MG63 (cell line): ENCODE data around the gene RAB22A. TPM values are rescaled to one million over a fixed set of nuclear protein-coding genes. Genes with fewer than 3 reads are reported as not detected.
"Not testable (repeated sequence)": the region's sequence is repeated elsewhere in the genome, so short reads cannot be mapped to it uniquely, and the experiment has no call there.

Experiments
- DNase-seq: peaks from one replicate; pipeline ENCODE4 v3.0.0-alpha.2; 2020
- H3K27me3 ChIP-seq: fragments of 250-450 bp; sonication (Bioruptor Pico); 2 replicates; pipeline ENCODE4 v1.5.1; 2020; ENCODE audit warnings: mild to moderate bottlenecking, moderate library complexity
- H3K36me3 ChIP-seq: fragments of 250-450 bp; sonication (Bioruptor Pico); 2 replicates; pipeline ENCODE4 v1.5.1; 2020; ENCODE audit warnings: mild to moderate bottlenecking, moderate library complexity
- H3K4me3 ChIP-seq: fragments of 250-450 bp; sonication (Bioruptor Pico); 2 replicates; pipeline ENCODE4 v1.5.1; 2020; ENCODE audit warnings: mild to moderate bottlenecking, moderate library complexity
- H3K9me3 ChIP-seq: fragments of 250-450 bp; sonication (Bioruptor Pico); 2 replicates; pipeline ENCODE4 v1.5.1; 2020; ENCODE audit warnings: mild to moderate bottlenecking, moderate library complexity
- total RNA-seq: library from RNA; depleted of rRNA; stranded (reverse); fragments of >200 nt; shearing (Covaris generic); gene quantifications from 2 replicates; pipeline ENCODE4 v1.2.3, GENCODE V29; 2014; ENCODE audit warnings: low replicate concordance

Gene RAB22A
- total RNA-seq, 1 experiment from 2014 or later: 14.2 TPM

GRCh38 chr20:58362206-58362516 is 52.6 kb downstream of the RAB22A start:
- Histone ChIP-seq H3K9me3 (no peaks in the 10 kb centered on the region), H3K4me3 (no peak overlapping the region), H3K27me3 (no peaks in the 10 kb centered on the region), H3K36me3 (peaks cover 53% of the 10 kb centered on the region)
- no peak for DNase-seq

- peaks cover 48% of the 10 kb centered on the region for H3K36me3 ChIP-seq
- H3K4me3 ChIP-seq: no peak overlapping the region
- no peaks in the 10 kb centered on the region for H3K27me3 ChIP-seq
- H3K9me3 ChIP-seq: no peaks in the 10 kb centered on the region
- no peak for DNase-seq
These were observed 53.5 kb downstream of the RAB22A start for GRCh38 chr20:58362970-58363369.

GRCh38 chr20:58366866-58367265 is 57.4 kb downstream of the RAB22A start:
- Histone ChIP-seq H3K9me3 (no peaks in the 10 kb centered on the region), H3K4me3 (no peak overlapping the region), H3K36me3 (peaks cover 30% of the 10 kb centered on the region), H3K27me3 (no peaks in the 10 kb centered on the region)
- no peak for DNase-seq

GRCh38 chr20:58372806-58373205 is 63.3 kb downstream of the RAB22A start:
- DNase-seq: no peak

GRCh38 chr20:58373296-58373695 is 63.8 kb downstream of the RAB22A start:
- not testable (repeated sequence) for H3K27me3 ChIP-seq, H3K9me3 ChIP-seq, DNase-seq, H3K4me3 ChIP-seq, H3K36me3 ChIP-seq

More at GRCh38 chr20:58372806-58373205, 63.3 kb downstream of the RAB22A start:
- H3K27me3 ChIP-seq: peaks cover 3% of the 10 kb centered on the region; the same call in 1 of the 2 replicates
- no peak overlapping the region for H3K4me3 ChIP-seq
- H3K36me3 ChIP-seq: peaks cover 3% of the 10 kb centered on the region
- H3K9me3 ChIP-seq: no peaks in the 10 kb centered on the region

- Histone ChIP-seq H3K27me3 (peaks cover 3% of the 10 kb centered on the region; the same call in 1 of the 2 replicates), H3K9me3 (no peaks in the 10 kb centered on the region), H3K4me3 (no peak overlapping the region), H3K36me3 (no peaks in the 10 kb centered on the region)
- DNase-seq: no peak
These were observed 64.7 kb downstream of the RAB22A start for GRCh38 chr20:58374027-58374850.

- DNase-seq: no peak
- Histone ChIP-seq H3K27me3 (peaks cover 3% of the 10 kb centered on the region; the same call in 1 of the 2 replicates), H3K36me3 (no peaks in the 10 kb centered on the region), H3K4me3 (no peak overlapping the region), H3K9me3 (no peaks in the 10 kb centered on the region)
These were observed 65.6 kb downstream of the RAB22A start for GRCh38 chr20:58374906-58375758.

GRCh38 chr20:58375759-58376352 is 66.3 kb downstream of the RAB22A start:
- H3K9me3 ChIP-seq: no peaks in the 10 kb centered on the region; the same call in 1 of the 2 replicates

GRCh38 chr20:58377017-58377416 is 67.5 kb downstream of the RAB22A start:
- Histone ChIP-seq H3K9me3 (no peaks in the 10 kb centered on the region; the same call in 1 of the 2 replicates), H3K27me3 (peaks cover 3% of the 10 kb centered on the region; the same call in 1 of the 2 replicates), H3K4me3 (no peak overlapping the region), H3K36me3 (no peaks in the 10 kb centered on the region)
- DNase-seq: no peak

More at GRCh38 chr20:58375759-58376352, 66.3 kb downstream of the RAB22A start:
- no peaks in the 10 kb centered on the region for H3K36me3 ChIP-seq
- H3K27me3 ChIP-seq: peaks cover 3% of the 10 kb centered on the region; the same call in 1 of the 2 replicates
- H3K4me3 ChIP-seq: no peak overlapping the region
- no peak for DNase-seq

GRCh38 chr20:58377766-58378401 is 68.4 kb downstream of the RAB22A start:
- no peak for DNase-seq
- Histone ChIP-seq H3K27me3 (peaks cover 3% of the 10 kb centered on the region; the same call in 1 of the 2 replicates), H3K9me3 (no peaks in the 10 kb centered on the region; the same call in 1 of the 2 replicates)

GRCh38 chr20:58378704-58379103 is 69.2 kb downstream of the RAB22A start:
- H3K36me3 ChIP-seq: no peaks in the 10 kb centered on the region
- peaks cover 3% of the 10 kb centered on the region; the same call in 1 of the 2 replicates for H3K27me3 ChIP-seq
- H3K4me3 ChIP-seq: no peak overlapping the region
- H3K9me3 ChIP-seq: no peaks in the 10 kb centered on the region; the same call in 1 of the 2 replicates
- DNase-seq: no peak

More at GRCh38 chr20:58377766-58378401, 68.4 kb downstream of the RAB22A start:
- H3K4me3 ChIP-seq: no peak overlapping the region
- H3K36me3 ChIP-seq: no peaks in the 10 kb centered on the region

GRCh38 chr20:58381627-58382026 is 72.1 kb downstream of the RAB22A start:
- H3K27me3 ChIP-seq: peaks cover 3% of the 10 kb centered on the region; the same call in 1 of the 2 replicates
- H3K9me3 ChIP-seq: no peaks in the 10 kb centered on the region; the same call in 1 of the 2 replicates
- no peaks in the 10 kb centered on the region for H3K36me3 ChIP-seq
- H3K4me3 ChIP-seq: no peak overlapping the region
- DNase-seq: no peak

GRCh38 chr20:58382096-58382495 is 72.6 kb downstream of the RAB22A start:
- H3K36me3 ChIP-seq: no peaks in the 10 kb centered on the region
- no peak for DNase-seq
- H3K9me3 ChIP-seq: no peaks in the 10 kb centered on the region; the same call in 1 of the 2 replicates

GRCh38 chr20:58384821-58385220 is 75.3 kb downstream of the RAB22A start:
- Histone ChIP-seq H3K9me3 (peaks cover 6% of the 10 kb centered on the region), H3K4me3 (no peak overlapping the region), H3K36me3 (peaks cover 2% of the 10 kb centered on the region; the same call in 1 of the 2 replicates), H3K27me3 (no peaks in the 10 kb centered on the region)
- DNase-seq: no peak

More at GRCh38 chr20:58382096-58382495, 72.6 kb downstream of the RAB22A start:
- H3K27me3 ChIP-seq: peaks cover 3% of the 10 kb centered on the region; the same call in 1 of the 2 replicates
- no peak overlapping the region for H3K4me3 ChIP-seq

GRCh38 chr20:58388028-58388601 is 78.6 kb downstream of the RAB22A start:
- H3K4me3 ChIP-seq: peak overlapping the region; percentile 83
- DNase-seq: no peak
- H3K36me3 ChIP-seq: peaks cover 35% of the 10 kb centered on the region
- H3K27me3 ChIP-seq: no peaks in the 10 kb centered on the region
- H3K9me3 ChIP-seq: peaks cover 6% of the 10 kb centered on the region

- DNase-seq: peak; percentile 96
- H3K27me3 ChIP-seq: no peaks in the 10 kb centered on the region
- H3K9me3 ChIP-seq: peaks cover 6% of the 10 kb centered on the region
- peaks cover 37% of the 10 kb centered on the region for H3K36me3 ChIP-seq
- H3K4me3 ChIP-seq: peak within 1 kb of the TSS; percentile 83
These were observed 79.4 kb downstream of the RAB22A start, which contains the start of gene VAPB for GRCh38 chr20:58388882-58389323. TSS of gene VAPB (plus strand) at chr20:58389229. CDS start at chr20:58389460, 231 bp downstream.
